Esophagus squamous epithelium (tissue), 5 donors: ENCODE results near the gene COL6A3. TPM values are rescaled to one million over a fixed set of nuclear protein-coding genes. Genes with fewer than 3 reads are reported as not detected.

Source experiments
- DNase-seq: peaks from one replicate; lab custom pipeline; 2025; lab: John Stamatoyannopoulos, UW
- H3K27ac ChIP-seq, 4 donors: fragments of 200-600 bp; sonication (generic); one replicate each; pipeline ENCODE4 v1.5.1; 2016 to 2019; ENCODE audit warnings: mild to moderate bottlenecking in 1 of 4
- H3K27me3 ChIP-seq, 4 donors: fragments of 200-600 bp; sonication (generic); 1 replicate in 3 of 4; 2 replicates in 1 of 4; pipeline versions ENCODE4 v1.5.1 to v1.6.0; 2017 to 2021; ENCODE audit warnings: antibody characterized with exemption in 1 of 4
- H3K36me3 ChIP-seq, 3 donors: fragments of 200-600 bp; sonication (generic); one replicate each; pipeline ENCODE4 v1.5.1; 2016 to 2019
- H3K4me1 ChIP-seq, 3 donors: fragments of 200-600 bp; sonication (generic); one replicate each; pipeline ENCODE4 v1.5.1; 2017 to 2019
- H3K4me3 ChIP-seq, 4 donors: fragments of 200-600 bp; sonication (generic); 1 replicate in 3 of 4; 2 replicates in 1 of 4; pipeline ENCODE4 v1.5.1; 2016 to 2019; ENCODE audit warnings: mild to moderate bottlenecking in 2 of 4, moderate library complexity in 1 of 4
- H3K9me3 ChIP-seq, 3 donors: fragments of 200-600 bp; sonication (generic); one replicate each; pipeline ENCODE4 v1.5.1; 2016 to 2019
- POLR2A ChIP-seq, 4 donors: fragments of 450-650 bp; IDR thresholded peaks; one replicate each; pipeline ENCODE4 v1.6.1; 2017; ENCODE audit warnings: antibody characterized with exemption in 4 of 4, mild to moderate bottlenecking in 4 of 4, moderate library complexity in 3 of 4
- WGBS, 2 donors: methylation state at CpG; one replicate each; pipeline ENCODE4 v1.1.5; 2018; 5-methylcytosine and 5-hydroxymethylcytosine counted together
- intact Hi-C: fragments of 100-400 bp; cut with DNase I; formaldehyde crosslinking; loops from one replicate; pipeline ENCODE4 v1.15.0; 2022
- total RNA-seq, 4 donors: library from RNA; depleted of rRNA; stranded (reverse); fragments of >200 nt; gene quantifications; one replicate each; pipeline ENCODE4 v1.1.0, GENCODE V29; 2016
- TF ChIP-seq, protein P1 (sequence below), 6 experiments: fragments of 450-650 bp in 4 of 6; fragments of 200-600 bp in 2 of 6; sonication (generic) in 2 of 6; IDR thresholded peaks; one replicate each; pipeline ENCODE4 v1.5.1; 2016 to 2019; ENCODE audit warnings: antibody characterized with exemption in 6 of 6, mild to moderate bottlenecking in 4 of 6, moderate library complexity in 4 of 6
- donor health status: DM: yes; HTN: yes; CAD: no.

Gene COL6A3
- total RNA-seq, 4 donors from 2014 or later: 8.9 to 138 (median 46.5) TPM

GRCh38 chr2:237351796-237352195 lies 62.2 kb downstream of the COL6A3 start:
- H3K9me3 ChIP-seq: no peaks in the 10 kb centered on the region
- H3K27ac ChIP-seq: peak overlapping the region in 3 of 4 donors; percentile 55 to 65 (median 58)
- TF ChIP-seq POLR2A (IDR thresholded peaks at IDR 0.05): no peak
- TF ChIP-seq, protein P1, sequence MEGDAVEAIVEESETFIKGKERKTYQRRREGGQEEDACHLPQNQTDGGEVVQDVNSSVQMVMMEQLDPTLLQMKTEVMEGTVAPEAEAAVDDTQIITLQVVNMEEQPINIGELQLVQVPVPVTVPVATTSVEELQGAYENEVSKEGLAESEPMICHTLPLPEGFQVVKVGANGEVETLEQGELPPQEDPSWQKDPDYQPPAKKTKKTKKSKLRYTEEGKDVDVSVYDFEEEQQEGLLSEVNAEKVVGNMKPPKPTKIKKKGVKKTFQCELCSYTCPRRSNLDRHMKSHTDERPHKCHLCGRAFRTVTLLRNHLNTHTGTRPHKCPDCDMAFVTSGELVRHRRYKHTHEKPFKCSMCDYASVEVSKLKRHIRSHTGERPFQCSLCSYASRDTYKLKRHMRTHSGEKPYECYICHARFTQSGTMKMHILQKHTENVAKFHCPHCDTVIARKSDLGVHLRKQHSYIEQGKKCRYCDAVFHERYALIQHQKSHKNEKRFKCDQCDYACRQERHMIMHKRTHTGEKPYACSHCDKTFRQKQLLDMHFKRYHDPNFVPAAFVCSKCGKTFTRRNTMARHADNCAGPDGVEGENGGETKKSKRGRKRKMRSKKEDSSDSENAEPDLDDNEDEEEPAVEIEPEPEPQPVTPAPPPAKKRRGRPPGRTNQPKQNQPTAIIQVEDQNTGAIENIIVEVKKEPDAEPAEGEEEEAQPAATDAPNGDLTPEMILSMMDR (IDR thresholded peaks at IDR 0.05): no peak
- peaks cover 0 to 26% (median 0%) of the 10 kb centered on the region in 4 donors for H3K27me3 ChIP-seq
- H3K4me1 ChIP-seq: peaks cover 0 to 52% (median 4%) of the 10 kb centered on the region in 3 donors
- H3K36me3 ChIP-seq: peaks cover 0 to 43% (median 0%) of the 10 kb centered on the region in 3 donors
- intact Hi-C loops: no loop called here
- WGBS, 2 donors: 60 to 67% methylated on average over 4 of the region's 4 CpGs
- no peak overlapping the region for H3K4me3 ChIP-seq
- DNase-seq: no peak

DNA sequence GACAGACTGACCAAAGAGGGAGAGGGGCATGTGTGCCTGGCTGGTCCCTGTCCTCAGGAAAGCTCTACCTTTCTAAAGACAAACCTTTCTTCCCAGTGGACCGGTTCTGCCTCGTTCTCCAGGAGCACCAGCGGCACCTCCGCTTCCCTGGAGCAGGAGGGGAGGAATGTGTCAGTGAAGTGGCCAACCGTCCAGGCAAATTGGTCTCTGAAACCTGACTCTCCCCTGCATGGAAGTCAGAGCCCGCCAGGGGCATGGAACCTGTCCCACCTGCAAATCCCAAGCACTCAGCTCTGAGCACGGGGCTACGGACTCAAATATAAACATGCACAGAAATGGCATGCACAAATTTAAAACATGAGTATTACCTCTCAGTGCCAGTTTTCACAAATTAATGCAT lies 62.9 kb downstream of the COL6A3 start:
- WGBS, 2 donors: 32 to 40% methylated on average over 5 to 6 of the region's 8 CpGs
- TF ChIP-seq, protein P1 (IDR thresholded peaks at IDR 0.05): no peak
- TF ChIP-seq POLR2A (IDR thresholded peaks at IDR 0.05): no peak
- intact Hi-C loops: no loop called here
- Histone ChIP-seq H3K36me3 (peaks cover 0 to 43% (median 0%) of the 10 kb centered on the region in 3 donors), H3K4me1 (peaks cover 0 to 52% (median 4%) of the 10 kb centered on the region in 3 donors), H3K27ac (peak overlapping the region in 3 of 4 donors; percentile 6 to 55 (median 43)), H3K9me3 (no peaks in the 10 kb centered on the region), H3K27me3 (peaks cover 0 to 26% (median 0%) of the 10 kb centered on the region in 4 donors), H3K4me3 (no peak overlapping the region)
- no peak for DNase-seq

DNA sequence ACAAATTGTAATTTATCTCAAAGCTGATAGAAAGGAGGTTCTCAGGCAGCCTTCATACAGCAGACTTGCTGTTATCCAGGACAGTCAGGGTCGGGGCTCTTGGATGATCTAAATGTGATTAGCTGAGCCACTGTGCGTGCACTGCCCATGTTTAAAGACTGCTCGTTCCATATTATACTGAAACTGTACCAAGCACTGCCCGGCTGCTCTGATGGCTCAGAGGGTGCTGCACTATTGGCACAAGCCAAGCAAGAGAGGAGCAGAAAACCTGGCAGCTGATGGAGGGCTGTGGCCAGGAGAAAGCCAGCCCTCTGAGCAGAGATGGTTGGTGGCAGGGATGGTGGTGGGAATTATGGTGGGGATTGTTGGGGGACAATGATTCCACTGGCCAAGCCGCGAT lies 63.4 kb downstream of the COL6A3 start:
- Histone ChIP-seq H3K9me3 (no peaks in the 10 kb centered on the region), H3K27me3 (peaks cover 0 to 26% (median 0%) of the 10 kb centered on the region in 4 donors), H3K36me3 (peaks cover 0 to 40% (median 0%) of the 10 kb centered on the region in 3 donors), H3K4me1 (peaks cover 0 to 48% (median 4%) of the 10 kb centered on the region in 3 donors), H3K27ac (peak overlapping the region in 3 of 4 donors; percentile 6 to 55 (median 43)), H3K4me3 (no peak overlapping the region)
- DNase-seq: no peak
- intact Hi-C loops: no loop called here
- 66 to 77% methylated on average over 3 to 6 of the region's 6 CpGs for WGBS, 2 donors
- TF ChIP-seq, protein P1 (IDR thresholded peaks at IDR 0.05): no peak
- TF ChIP-seq POLR2A (IDR thresholded peaks at IDR 0.05): no peak

GRCh38 chr2:237350070-237350469 lies 63.9 kb downstream of the COL6A3 start:
- DNase-seq: no peak
- intact Hi-C loops: no loop called here
- H3K36me3 ChIP-seq: peaks cover 0 to 39% (median 0%) of the 10 kb centered on the region in 3 donors

More at GRCh38 chr2:237350070-237350469, 63.9 kb downstream of the COL6A3 start:
- no peak for TF ChIP-seq POLR2A (IDR thresholded peaks at IDR 0.05)
- TF ChIP-seq, protein P1 (IDR thresholded peaks at IDR 0.05): no peak
- peaks cover 0 to 43% (median under 1%) of the 10 kb centered on the region in 3 donors for H3K4me1 ChIP-seq
- H3K27me3 ChIP-seq: peaks cover 0 to 26% (median 0%) of the 10 kb centered on the region in 4 donors
- peak overlapping the region in 3 of 4 donors; percentile 6 to 55 (median 43) for H3K27ac ChIP-seq
- H3K9me3 ChIP-seq: no peaks in the 10 kb centered on the region
- WGBS, 2 donors: 73 to 74% methylated on average over 10 to 11 of the region's 11 CpGs
- H3K4me3 ChIP-seq: no peak overlapping the region
